Heart right ventricle (tissue), 16 donors: ENCODE measurements around the gene PDILT. TPM values are rescaled to one million over a fixed set of nuclear protein-coding genes. Genes with fewer than 3 reads are reported as not detected.

Experiments used
- ATAC-seq, 8 donors: fragments of 200-7000 bp; cut with Tn5 transposase; one replicate each; pipeline ENCODE4 v1.9.1; 2020; ENCODE audit warnings: mild to moderate bottlenecking in 8 of 8, moderate library complexity in 8 of 8, moderate number of reproducible peaks in 1 of 8
- DNase-seq, 2 donors: peaks; one replicate each; pipeline ENCODE4 v3.0.0-alpha.2; 2020
- H3K27ac ChIP-seq, 10 donors: fragments of 200-600 bp; sonication (generic) in 2 of 10; one replicate each; pipeline versions ENCODE4 v1.5.0 to v1.8.0; 2020 to 2022; ENCODE audit warnings: mild to moderate bottlenecking in 3 of 10
- H3K27me3 ChIP-seq, 7 donors: fragments of 200-600 bp; one replicate each; pipeline ENCODE4 v1.8.0; 2021 to 2022; ENCODE audit warnings: mild to moderate bottlenecking in 2 of 7
- H3K36me3 ChIP-seq, 9 donors: fragments of 200-600 bp; sonication (generic) in 1 of 9; one replicate each; pipeline versions ENCODE4 v1.5.0 to v1.8.0; 2020 to 2022; ENCODE audit warnings: mild to moderate bottlenecking in 2 of 9
- H3K4me1 ChIP-seq, 9 donors: fragments of 200-600 bp; sonication (generic) in 1 of 9; one replicate each; pipeline versions ENCODE4 v1.5.0 to v1.8.0; 2020 to 2022; ENCODE audit warnings: mild to moderate bottlenecking in 4 of 9
- H3K4me3 ChIP-seq, 10 donors: fragments of 200-600 bp; sonication (generic) in 2 of 10; one replicate each; pipeline versions ENCODE4 v1.5.0 to v1.8.0; 2020 to 2022; ENCODE audit warnings: mild to moderate bottlenecking in 7 of 10, moderate library complexity in 2 of 10
- H3K9me3 ChIP-seq, 11 donors: fragments of 200-600 bp in 10 of 11; sonication (generic) in 2 of 11; one replicate each; pipeline versions ENCODE4 v1.5.0 to v1.8.0; 2013 to 2022; ENCODE audit warnings: mild to moderate bottlenecking in 2 of 11, control low read depth in 1 of 11, moderate library complexity in 1 of 11
- CTCF ChIP-seq, 9 donors: fragments of 200-600 bp; sonication (generic) in 2 of 9; IDR thresholded peaks; one replicate each; pipeline versions ENCODE4 v1.5.0 to v1.8.0; 2021 to 2022; ENCODE audit warnings: antibody characterized with exemption in 9 of 9, mild to moderate bottlenecking in 5 of 9, moderate library complexity in 1 of 9
- WGBS, 2 donors: extraction: QIAGEN DNeasy Blood & Tissue Kit; methylation state at CpG; one replicate each; pipeline ENCODE4 v1.1.7; 2013; ENCODE audit warnings: inconsistent platforms in 1 of 2; 5-methylcytosine and 5-hydroxymethylcytosine counted together
- intact Hi-C, 10 donors: fragments of 100-400 bp; cut with DNase I; formaldehyde crosslinking; loops; one replicate each; pipeline versions ENCODE4 v1.11.1 to v1.14.2; 2022
- polyA plus RNA-seq, 2 donors: library from polyadenylated mRNA; stranded (reverse); fragments of 200-250 nt; gene quantifications; one replicate each; pipeline ENCODE4 v1.2.3, GENCODE V29; 2013
- total RNA-seq, 10 donors: library from RNA; stranded (reverse); fragmentation: NEBNext Ultra II Directional in 3 of 10; extraction: Animal tissue kit (Norgen Biotek cat#: 25700) in 3 of 10; gene quantifications; one replicate each; pipeline versions ENCODE4 v1.2.1 to v1.2.4, GENCODE V29; 2021 to 2023
- donor health status: Arrhythmogenic right ventricular cardiomyopathy.
- donor health status: ischemic (EF 13 %, LVEDD 7.1; RV severe dilation, severe dysfunction).
- donor health status: healthy with polysubstance abuse.
- donor health status: DM: no; HTN: yes; CAD: no.
- donor health status: DM: no; HTN: no; CAD: no.
- donor health status: ischemic (EF 25% LVEDD 6.9; RV normal size, moderate dysfunction).
- donor health status: ischemic (EF 25% LVEDD 5.7; RV mildly dilated, moderate dysfunction).
- donor health status: healthy.
- donor health status: DM: yes; HTN: yes; CAD: no.
- donor health status: Ischemic cardiomyopathy.
- donor health status: ischemic (EF 35%, LVEDD 5.7; RV mildly dilated, moderate dysfunction).
- donor health status: nonischemic (EF 11% LVEDD 7.7; RV severe dilation, severe dysfunction).
- donor health status: DM: yes; HTN: yes; CAD: no.
- donor health status: PGD.
- donor health status: ischemic (EF 29% LVEDD 5.4; RV normal size, mild dysfunction).
- donor health status: nonischemic (EF 23%, LVEDD 6.1; RV moderate dilation, normal function).

PDILT gene
- total and polyA plus RNA-seq, 12 donors: not detected

GRCh38 chr16:20398603-20399002 is 5.9 kb downstream of the PDILT start:
- H3K4me1 ChIP-seq: peaks cover 0 to 11% (median 5%) of the 10 kb centered on the region in 9 donors
- H3K4me3 ChIP-seq: no peak overlapping the region
- ATAC-seq (no peak), DNase-seq (no peak)
- H3K27ac ChIP-seq: no peak overlapping the region
- H3K36me3 ChIP-seq: no peaks in the 10 kb centered on the region
- TF ChIP-seq CTCF (IDR thresholded peaks at IDR 0.05): no peak
- no peaks in the 10 kb centered on the region for H3K9me3 ChIP-seq
- 90 to 92% methylated on average over 3 of the region's 3 CpGs for WGBS, 2 donors
- H3K27me3 ChIP-seq: no peaks in the 10 kb centered on the region
- intact Hi-C loops: no loop called here

- Histone ChIP-seq H3K36me3 (no peaks in the 10 kb centered on the region), H3K27ac (no peak overlapping the region), H3K4me3 (no peak overlapping the region), H3K4me1 (peaks cover 0 to 14% (median 7%) of the 10 kb centered on the region in 9 donors), H3K9me3 (no peaks in the 10 kb centered on the region), H3K27me3 (no peaks in the 10 kb centered on the region)
- ATAC-seq (no peak), DNase-seq (no peak)
- WGBS, 2 donors: 92 to 97% methylated on average over 7 of the region's 7 CpGs
- intact Hi-C loops: no loop called here
- TF ChIP-seq CTCF (IDR thresholded peaks at IDR 0.05): no peak
These were observed 7.0 kb downstream of the PDILT start for GRCh38 chr16:20397468-20398074.

DNA sequence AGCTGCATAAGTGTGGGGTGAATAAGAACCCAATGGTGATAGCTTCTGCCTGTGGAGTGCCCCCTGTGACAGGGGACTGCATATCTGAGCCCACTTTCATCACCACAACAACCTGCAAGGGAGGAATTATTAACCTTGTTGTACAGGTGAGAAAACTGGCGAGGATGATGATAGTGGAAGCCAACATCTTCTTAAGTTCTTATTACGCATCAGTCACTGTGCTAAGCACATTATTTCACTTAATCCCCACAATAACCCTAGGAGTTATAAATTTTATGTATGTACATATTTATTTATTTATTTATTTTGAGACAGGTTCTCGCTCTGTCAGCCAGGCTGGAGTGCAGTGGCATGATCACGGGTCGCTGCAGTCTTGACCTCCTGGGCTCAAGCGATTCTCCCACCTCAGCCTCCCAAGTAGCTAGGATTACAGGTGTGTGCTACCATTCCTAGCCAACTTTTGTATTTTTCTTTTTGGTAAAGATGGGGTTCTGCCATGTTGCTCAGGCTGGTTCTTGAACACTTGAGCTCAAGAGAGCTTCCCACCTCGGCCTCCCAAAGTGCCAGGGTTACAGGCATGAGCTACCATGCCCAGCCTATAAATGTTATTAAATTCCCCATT is 7.6 kb downstream of the PDILT start:
- TF ChIP-seq CTCF (IDR thresholded peaks at IDR 0.05): no peak
- intact Hi-C loops: no loop called here
- ATAC-seq: no peak
- no peak overlapping the region for H3K4me3 ChIP-seq
- H3K4me1 ChIP-seq: peaks cover 0 to 14% (median 7%) of the 10 kb centered on the region in 9 donors
- no peaks in the 10 kb centered on the region for H3K36me3 ChIP-seq
- H3K9me3 ChIP-seq: no peaks in the 10 kb centered on the region
- no peak overlapping the region for H3K27ac ChIP-seq
- WGBS, 2 donors: 97 to 99% methylated on average over 7 of the region's 7 CpGs
- no peaks in the 10 kb centered on the region for H3K27me3 ChIP-seq
- DNase-seq: no peak

GRCh38 chr16:20395946-20396345 is 8.6 kb downstream of the PDILT start:
- ATAC-seq (no peak), DNase-seq (no peak)
- no peaks in the 10 kb centered on the region for H3K27me3 ChIP-seq
- H3K9me3 ChIP-seq: no peaks in the 10 kb centered on the region
- no peaks in the 10 kb centered on the region for H3K36me3 ChIP-seq
- H3K27ac ChIP-seq: no peak overlapping the region
- H3K4me1 ChIP-seq: peaks cover 0 to 14% (median 7%) of the 10 kb centered on the region in 9 donors
- TF ChIP-seq CTCF (IDR thresholded peaks at IDR 0.05): no peak
- 95% methylated on average over 2 of the region's 2 CpGs for WGBS, 2 donors
- H3K4me3 ChIP-seq: no peak overlapping the region
- intact Hi-C loops: no loop called here
